Heart left ventricle (tissue), 13 donors: ENCODE results near the gene OMA1.

Source experiments
- POLR2A ChIP-seq, 2 donors: fragments of 450-650 bp; IDR thresholded peaks; one replicate each; pipeline ENCODE4 v1.6.1; 2017; ENCODE audit warnings: antibody characterized with exemption in 2 of 2, mild to moderate bottlenecking in 2 of 2, moderate library complexity in 2 of 2
- TF ChIP-seq, protein P1 (sequence below), 12 donors: fragments of 200-600 bp; sonication (generic) in 4 of 12; IDR thresholded peaks; one replicate each; pipeline versions ENCODE4 v1.5.0 to v1.8.0; 2018 to 2022; ENCODE audit warnings: antibody characterized with exemption in 12 of 12, mild to moderate bottlenecking in 5 of 12
- donor health status: ischemic (EF 13 %, LVEDD 7.1; RV severe dilation, severe dysfunction).
- donor health status: DM: no; HTN: yes; CAD: no.
- donor health status: DM: no; HTN: no; CAD: no.
- donor health status: ischemic (EF 25% LVEDD 6.9; RV normal size, moderate dysfunction).
- donor health status: ischemic (EF 25% LVEDD 5.7; RV mildly dilated, moderate dysfunction).
- donor health status: ischemic (EF 35%, LVEDD 5.7; RV mildly dilated, moderate dysfunction).
- donor health status: nonischemic (EF 11% LVEDD 7.7; RV severe dilation, severe dysfunction).
- donor health status: DM: yes; HTN: yes; CAD: no.
- donor health status: PGD.
- donor health status: ischemic (EF 29% LVEDD 5.4; RV normal size, mild dysfunction).
- donor health status: nonischemic (EF 23%, LVEDD 6.1; RV moderate dilation, normal function).

GRCh38 chr1:58487002-58487401 lies 59.5 kb downstream of the OMA1 start:
- TF ChIP-seq, protein P1, sequence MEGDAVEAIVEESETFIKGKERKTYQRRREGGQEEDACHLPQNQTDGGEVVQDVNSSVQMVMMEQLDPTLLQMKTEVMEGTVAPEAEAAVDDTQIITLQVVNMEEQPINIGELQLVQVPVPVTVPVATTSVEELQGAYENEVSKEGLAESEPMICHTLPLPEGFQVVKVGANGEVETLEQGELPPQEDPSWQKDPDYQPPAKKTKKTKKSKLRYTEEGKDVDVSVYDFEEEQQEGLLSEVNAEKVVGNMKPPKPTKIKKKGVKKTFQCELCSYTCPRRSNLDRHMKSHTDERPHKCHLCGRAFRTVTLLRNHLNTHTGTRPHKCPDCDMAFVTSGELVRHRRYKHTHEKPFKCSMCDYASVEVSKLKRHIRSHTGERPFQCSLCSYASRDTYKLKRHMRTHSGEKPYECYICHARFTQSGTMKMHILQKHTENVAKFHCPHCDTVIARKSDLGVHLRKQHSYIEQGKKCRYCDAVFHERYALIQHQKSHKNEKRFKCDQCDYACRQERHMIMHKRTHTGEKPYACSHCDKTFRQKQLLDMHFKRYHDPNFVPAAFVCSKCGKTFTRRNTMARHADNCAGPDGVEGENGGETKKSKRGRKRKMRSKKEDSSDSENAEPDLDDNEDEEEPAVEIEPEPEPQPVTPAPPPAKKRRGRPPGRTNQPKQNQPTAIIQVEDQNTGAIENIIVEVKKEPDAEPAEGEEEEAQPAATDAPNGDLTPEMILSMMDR (IDR thresholded peaks at IDR 0.05) = no peak
- no peak for TF ChIP-seq POLR2A (IDR thresholded peaks at IDR 0.05)
